Activated CD4-positive, alpha-beta T cell treated with anti-CD3 and anti-CD28 coated beads for 24 hours (primary cell): ENCODE results near the gene OR6N1.

Source experiments
- DNase-seq, 2 donors: peaks; one replicate each; pipeline ENCODE4 v3.0.0-alpha.2; 2020; ENCODE audit warnings: low read depth in 2 of 2

The OR6N1 gene

GRCh38 chr1:158771950-158772866 is at the start of gene OR6N1:
Gene OR6N1 (minus strand): TSS chr1:158772195. CDS start chr1:158766682, 5,513 bp downstream.
- no peak for DNase-seq

GRCh38 chr1:158821723-158822122 is 49.7 kb upstream of the OR6N1 start:
- no peak for DNase-seq

GRCh38 chr1:158819461-158820443 is 47.8 kb upstream of the OR6N1 start:
- DNase-seq = no peak

DNA sequence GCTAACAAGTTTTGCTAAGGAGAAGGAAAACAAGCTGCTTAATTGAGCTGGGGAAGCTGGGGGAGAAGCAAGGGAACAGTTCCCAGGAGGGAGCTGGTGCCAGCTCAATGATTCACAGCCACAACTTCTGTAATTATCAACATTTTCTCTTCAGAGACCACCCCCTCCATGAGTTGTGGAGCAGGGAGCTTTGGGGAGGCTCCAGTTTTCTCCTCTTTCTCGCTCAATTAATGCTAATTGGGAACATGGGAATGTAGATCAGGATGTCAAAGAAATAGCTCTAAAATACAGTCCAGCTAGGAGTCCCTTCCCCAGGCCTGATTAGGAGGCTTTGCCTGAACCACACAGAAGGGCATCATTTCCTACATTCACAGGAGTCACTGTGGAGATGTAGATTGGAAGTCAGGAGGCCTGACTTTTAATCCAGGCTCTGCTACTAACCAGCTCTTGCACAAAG is 47.0 kb upstream of the OR6N1 start:
- no peak for DNase-seq

DNA sequence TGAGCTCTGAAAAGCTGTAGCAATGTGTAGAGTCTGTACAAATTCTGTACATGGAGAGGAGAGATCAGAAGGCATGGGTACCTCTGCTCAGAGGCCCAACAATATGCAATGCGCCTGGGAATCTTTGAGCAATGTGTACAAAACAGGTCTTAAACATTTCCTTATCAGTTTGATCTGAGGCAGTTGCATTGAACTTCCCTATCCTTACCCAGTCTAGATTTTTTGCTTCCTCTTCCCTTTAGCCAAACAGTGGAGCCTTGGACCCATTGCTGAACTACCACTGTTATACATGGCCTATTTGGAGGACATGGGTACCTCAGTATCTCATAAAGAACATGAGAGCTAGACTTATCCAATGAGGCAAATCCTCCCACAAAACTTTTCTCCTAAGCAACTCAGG is 46.6 kb upstream of the OR6N1 start:
- DNase-seq = no peak

DNA sequence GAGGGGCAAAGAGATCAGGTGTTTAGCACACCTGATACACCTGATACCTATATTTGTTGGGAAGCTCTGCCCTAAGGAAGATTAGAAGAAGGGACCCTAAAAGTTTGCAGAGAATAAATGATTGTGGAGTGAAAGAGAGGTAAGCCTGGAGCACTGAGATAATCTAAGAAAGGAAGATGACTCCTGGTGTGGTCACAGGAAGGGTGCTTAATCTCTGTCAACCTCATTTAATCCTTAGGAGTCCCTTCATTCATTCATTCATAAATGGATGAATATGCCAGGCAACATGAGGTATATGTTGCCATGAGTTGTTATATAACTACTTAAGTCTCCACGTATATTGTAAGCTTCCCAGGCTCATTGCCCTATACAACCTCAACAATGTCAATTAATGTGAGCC is 43.0 kb upstream of the OR6N1 start:
- no peak for DNase-seq

DNA sequence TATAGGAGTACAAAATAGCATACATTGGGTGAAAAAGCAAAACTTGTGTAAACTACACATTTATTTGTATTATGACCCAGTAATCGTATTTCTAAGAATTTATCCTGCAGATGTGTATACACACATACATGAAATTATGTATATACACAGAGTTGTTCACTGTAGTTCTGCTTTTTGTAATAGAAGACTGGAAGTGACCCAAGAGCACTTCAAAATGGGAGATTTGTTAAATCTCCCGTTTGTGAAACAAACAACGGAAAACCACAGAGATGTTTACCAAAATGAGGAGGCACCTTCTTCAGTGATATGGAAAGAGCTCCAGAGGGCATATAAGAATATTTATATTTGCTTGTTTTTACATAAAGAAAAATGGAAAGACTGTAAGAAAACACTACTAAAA is 41.2 kb upstream of the OR6N1 start:
- no peak for DNase-seq

DNA sequence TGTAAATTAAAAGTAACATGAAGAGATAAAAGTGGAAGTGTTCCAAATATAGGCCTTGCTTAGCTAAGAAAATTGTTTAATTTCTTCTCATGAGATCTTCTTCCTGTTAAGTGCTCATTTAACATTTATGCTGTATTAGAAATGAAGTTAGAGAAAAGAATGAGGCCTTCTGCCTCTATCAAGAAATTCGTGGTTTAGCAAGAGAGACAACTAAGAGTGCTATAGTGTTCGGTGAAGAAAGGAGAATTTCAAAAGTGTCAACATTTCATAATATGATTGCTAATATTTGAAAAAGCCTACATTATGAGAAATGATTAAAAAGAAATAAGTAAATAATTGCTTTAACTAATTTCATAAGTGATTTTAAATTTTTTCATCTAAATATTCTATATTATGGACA is 40.3 kb upstream of the OR6N1 start:
- DNase-seq = no peak

- no peak for DNase-seq
Measured at GRCh38 chr1:158810311-158810710, 38.3 kb upstream of the OR6N1 start.

- DNase-seq = no peak
Measured at GRCh38 chr1:158809862-158810261, 37.9 kb upstream of the OR6N1 start.

DNA sequence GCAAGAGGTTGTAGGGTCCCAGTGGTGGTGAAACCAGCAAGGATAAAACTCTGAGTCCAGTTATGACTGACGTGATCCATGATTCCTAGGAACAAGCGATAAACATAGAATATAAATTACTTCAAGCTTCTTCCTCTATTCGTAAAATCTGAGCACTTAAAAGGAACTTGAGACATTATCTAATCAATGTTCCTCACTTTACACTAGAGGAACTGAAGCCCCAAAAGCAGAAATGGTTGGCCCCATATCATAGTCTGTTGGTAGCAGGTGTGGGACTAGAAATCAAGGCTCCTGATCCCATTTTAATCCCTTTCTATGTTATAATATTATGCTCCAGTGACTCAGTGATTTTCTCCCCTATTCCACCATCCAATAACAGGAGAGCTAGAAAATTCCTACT is 37.3 kb upstream of the OR6N1 start:
- no peak for DNase-seq

DNA sequence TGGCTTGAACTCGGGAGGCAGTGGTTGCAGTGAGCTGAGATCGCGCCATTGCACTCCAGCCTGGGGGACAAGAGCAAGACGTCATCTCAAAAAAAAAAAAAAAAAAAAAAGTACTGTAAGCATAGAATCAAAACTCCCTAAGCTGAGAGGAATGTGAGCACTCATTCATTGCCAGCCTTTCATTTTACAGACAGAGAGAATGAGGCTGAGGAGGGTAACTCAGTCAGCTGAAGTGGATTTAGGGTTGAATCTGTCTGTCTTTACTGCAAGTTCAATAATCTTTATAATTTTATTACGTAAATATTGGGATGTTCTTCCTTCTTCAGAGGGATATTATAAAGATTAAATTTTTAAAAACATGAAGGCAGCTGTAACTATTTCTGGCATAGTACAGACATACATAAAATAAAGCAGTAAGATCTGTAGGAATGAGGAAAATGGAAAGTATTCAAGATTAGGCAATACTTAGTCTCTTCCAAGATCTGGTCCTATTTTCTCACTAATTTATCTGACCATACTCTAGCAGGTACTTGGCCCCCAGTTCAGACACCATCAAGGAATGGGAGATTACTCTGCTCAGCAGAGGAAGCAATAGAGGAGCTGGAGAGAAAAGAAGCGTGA is 35.0 kb upstream of the OR6N1 start:
- DNase-seq = no peak

DNA sequence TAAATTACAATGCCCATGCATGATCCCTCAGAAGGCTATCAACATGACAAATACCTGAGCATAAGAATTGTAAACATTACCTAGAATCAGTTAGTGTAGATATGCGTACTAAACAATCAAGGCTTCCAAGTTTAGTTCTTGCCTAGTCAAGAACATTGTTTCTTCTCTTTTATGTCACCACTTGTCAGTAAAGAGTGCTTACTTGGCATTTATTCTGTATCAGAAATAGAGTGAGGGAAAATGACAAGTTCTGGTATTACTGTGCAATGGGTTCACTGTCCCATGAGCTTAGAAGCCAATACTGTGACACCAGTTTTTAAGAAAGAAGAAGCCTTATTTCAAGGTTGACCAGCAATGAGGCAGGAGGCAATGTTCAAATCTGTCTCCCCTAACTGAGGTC is 31.7 kb upstream of the OR6N1 start:
- no peak for DNase-seq

- no peak for DNase-seq
Measured at GRCh38 chr1:158801396-158801795, 29.4 kb upstream of the OR6N1 start.

- DNase-seq = no peak
Measured at GRCh38 chr1:158800526-158800925, 28.5 kb upstream of the OR6N1 start.

DNA sequence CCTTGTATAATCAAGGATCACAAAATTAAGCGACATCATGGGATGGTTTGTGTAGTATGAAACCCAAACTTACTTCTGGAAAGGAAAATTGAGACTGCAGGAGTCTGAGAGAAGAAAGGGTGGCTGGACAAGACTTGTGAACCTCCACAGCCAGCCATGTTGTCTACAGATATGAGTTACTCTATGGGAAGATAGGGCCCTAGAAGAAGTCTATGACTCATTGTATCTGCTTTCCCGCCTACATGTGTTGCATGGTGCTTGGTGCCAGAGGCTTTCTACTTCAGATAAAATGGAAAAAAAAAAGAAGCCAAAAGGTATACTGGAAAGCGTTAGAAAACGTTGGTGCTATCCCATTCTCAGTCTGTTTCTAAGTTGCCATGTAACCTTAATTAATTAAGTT is 27.7 kb upstream of the OR6N1 start:
- DNase-seq = no peak

GRCh38 chr1:158798531-158798930 is 26.5 kb upstream of the OR6N1 start:
- no peak for DNase-seq

GRCh38 chr1:158794247-158794646 is 22.3 kb upstream of the OR6N1 start:
- DNase-seq = no peak

DNA sequence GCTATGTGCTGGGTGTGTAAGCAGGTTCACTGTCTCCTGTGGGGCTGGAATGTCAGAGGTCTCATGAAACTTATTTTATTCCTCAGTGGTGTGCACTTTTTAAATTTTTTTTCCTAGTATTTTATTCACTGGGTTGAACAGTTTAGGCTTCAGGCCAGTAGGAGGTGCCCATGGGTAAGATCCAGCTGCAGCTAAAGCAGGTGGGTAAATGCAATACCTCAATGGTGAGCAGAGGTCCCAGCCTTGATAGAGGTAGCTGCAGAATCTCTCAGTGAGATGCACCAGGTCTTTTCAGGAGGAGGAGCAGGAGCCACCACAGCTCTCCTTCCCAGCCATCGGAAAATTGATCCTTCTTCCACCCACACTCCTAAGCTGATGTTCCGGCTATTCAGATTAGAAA is 21.6 kb upstream of the OR6N1 start:
- peak; percentile 6 to 26 for DNase-seq

- DNase-seq = no peak
Measured at GRCh38 chr1:158781104-158781503, 9.1 kb upstream of the OR6N1 start, which contains the start of gene OR6N2. Gene OR6N2 (minus strand): TSS chr1:158781204. CDS start chr1:158777635, 3,569 bp downstream.

- no peak for DNase-seq
Measured at GRCh38 chr1:158754420-158754819, 17.6 kb downstream of the OR6N1 start, which contains the start of gene OR6K6. Gene OR6K6 (plus strand): TSS chr1:158754720. CDS start chr1:158754888, 168 bp downstream.
